GM19099 (cell line): ENCODE data around the gene CMTM4.

ENCODE experiments used
- POLR2A ChIP-seq: IDR thresholded peaks from 3 replicates; pipeline ENCODE4 v1.6.1; 2011; ENCODE audit warnings: low read depth; ENCODE audit not compliant: insufficient read length; ENCODE audit errors: extremely low read depth

The CMTM4 gene

DNA sequence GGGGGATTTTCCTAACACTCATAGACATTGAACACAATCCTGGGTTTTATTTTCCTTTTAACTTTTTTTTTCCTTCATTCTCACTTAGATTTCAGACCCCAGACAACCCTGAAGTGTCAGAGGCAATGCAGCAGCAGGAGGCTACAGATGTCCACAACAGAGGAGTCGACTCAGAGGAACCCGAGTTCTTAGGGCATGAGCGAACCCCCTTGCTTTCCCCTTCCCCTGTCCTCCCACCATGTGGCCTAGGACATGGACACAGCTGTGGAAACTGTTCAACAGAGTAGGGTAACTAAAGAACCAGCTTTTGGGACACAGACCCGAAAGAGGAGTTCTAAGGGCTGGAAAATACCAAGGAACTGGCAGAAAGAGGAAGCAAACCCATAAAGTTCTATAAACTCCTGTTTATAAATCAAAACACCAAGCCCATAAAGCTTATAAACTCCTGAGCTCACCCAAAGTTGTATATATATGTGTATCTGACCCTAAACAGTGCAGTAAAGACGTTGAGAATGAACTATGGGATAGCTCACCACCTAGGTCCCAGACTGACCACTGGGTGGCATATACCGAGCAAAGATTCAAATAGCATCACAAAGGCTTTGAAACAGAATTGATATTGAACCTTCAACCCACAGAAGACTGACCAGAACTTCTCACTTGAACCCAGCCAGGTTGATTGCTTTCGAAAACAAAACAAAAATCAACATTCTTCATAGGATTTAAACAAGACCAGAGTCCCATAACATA, 33.9 kb downstream of the CMTM4 start:
- no peak for TF ChIP-seq POLR2A

- TF ChIP-seq POLR2A = no peak
These were observed 35.4 kb downstream of the CMTM4 start for GRCh38 chr16:66661210-66661560.

GRCh38 chr16:66660422-66661209, 35.9 kb downstream of the CMTM4 start:
- no peak for TF ChIP-seq POLR2A

- TF ChIP-seq POLR2A = no peak
These were observed 37.7 kb downstream of the CMTM4 start for GRCh38 chr16:66658860-66659190.

DNA sequence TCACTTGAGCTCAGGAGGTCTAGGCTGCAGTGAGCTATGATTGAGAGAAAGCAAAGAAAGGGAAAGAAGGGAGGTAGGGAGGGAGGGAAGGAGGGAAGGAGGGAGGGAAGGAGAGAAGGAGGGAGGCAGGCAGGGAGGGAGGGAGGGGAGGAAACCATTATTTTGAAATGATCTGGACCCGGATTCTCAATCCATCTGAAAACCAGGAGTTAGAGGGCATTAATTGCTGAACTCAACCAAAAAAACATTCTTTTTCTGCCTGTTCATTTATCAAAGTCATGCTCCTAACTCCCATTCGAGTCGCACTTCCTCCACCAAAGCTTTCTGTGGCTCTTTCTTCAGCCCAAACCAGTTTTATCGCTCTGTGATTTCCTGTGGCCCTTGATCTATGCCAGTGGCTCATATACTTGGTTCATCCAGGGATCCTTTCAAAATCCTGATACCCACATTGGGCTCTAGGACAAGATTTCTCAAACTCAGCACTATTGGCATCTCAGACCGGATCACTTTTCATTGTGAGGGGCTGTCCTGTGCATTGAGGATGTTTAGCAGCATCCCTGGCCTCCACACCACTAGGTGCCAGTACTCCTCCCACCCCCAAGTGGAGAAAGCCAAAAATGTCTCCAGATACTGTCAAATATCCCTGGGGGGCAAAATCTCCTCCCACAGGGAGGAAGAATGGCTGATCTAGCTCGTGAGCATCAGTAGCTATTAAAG, 38.2 kb downstream of the CMTM4 start:
- TF ChIP-seq POLR2A = no peak

- TF ChIP-seq POLR2A = no peak
These were observed 40.0 kb downstream of the CMTM4 start for GRCh38 chr16:66656547-66656946.

GRCh38 chr16:66653581-66654350, 42.8 kb downstream of the CMTM4 start:
- no peak for TF ChIP-seq POLR2A

DNA sequence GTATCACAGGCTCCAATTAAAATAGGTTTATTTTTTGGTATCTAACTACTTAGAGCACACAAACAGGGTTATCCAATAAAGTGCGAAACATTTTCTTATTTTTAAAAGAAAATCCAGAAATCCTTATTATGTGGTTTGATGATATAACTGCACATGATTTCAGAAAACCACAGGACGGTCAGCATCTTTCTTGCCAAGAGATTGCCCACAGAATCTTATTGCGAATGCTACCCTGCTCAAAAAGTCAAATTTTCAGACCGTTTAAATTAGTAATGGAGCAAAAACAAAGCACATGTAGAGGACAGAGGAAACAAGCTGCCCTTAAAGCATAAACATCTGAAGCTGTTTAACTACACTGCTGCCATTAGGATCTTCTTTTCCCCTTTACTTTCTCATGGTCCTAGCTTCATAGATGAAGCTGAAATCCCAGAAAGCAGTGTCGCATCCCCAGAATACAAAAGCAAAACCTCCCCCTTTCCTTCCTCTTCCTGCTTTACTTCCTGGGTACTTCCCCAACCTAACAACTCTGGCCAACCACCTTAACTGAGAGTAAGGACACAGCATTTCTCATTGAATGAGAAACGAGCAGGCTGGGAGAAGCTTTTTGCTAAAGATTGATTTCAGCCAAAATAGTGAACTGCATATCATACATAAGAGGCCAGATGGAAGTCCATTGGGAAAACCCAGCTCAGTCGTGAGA, 43.7 kb downstream of the CMTM4 start:
- no peak for TF ChIP-seq POLR2A

- TF ChIP-seq POLR2A = no peak
These were observed 44.6 kb downstream of the CMTM4 start for GRCh38 chr16:66651965-66652364.

DNA sequence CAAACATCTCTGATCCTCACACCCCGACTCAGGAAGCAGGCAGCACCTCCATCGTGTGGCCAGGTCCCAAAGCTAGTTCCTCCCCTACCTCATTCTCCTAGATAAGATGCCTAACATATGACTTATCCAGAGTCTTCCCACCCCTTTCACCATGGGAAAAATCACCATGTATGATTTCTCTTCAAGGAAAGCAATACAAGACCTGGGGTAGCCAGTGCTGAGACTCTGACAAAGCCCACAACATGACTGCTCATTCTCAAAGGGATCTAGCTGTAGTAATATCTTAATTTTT, 45.1 kb downstream of the CMTM4 start:
- TF ChIP-seq POLR2A = no peak

- no peak for TF ChIP-seq POLR2A
These were observed 45.7 kb downstream of the CMTM4 start for GRCh38 chr16:66650707-66651473.

GRCh38 chr16:66649636-66650205, 46.8 kb downstream of the CMTM4 start:
- no peak for TF ChIP-seq POLR2A

- TF ChIP-seq POLR2A = no peak
These were observed 47.4 kb downstream of the CMTM4 start for GRCh38 chr16:66649167-66649566.

DNA sequence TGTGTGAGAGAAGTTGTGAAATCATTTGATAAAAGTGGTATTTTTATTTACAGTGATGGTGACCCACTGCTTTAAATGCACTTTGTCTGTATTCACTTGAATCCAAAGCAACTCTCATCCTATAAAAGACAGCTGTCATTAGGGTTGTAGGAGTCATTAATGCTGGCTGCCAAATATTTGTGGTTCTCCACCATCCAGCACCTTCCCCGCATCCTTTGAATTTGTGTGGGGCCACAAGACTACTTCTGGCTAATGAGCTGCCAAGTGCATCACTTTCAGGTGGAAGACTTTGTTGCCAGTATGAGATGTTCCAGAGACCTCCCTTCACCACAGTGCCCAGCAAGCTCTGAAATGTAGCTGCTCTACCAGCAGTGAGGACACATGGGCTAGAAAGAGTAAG, 48.7 kb downstream of the CMTM4 start:
- TF ChIP-seq POLR2A = no peak
